ENCODE results near the gene ENTPD8. TPM values are rescaled to one million over a fixed set of nuclear protein-coding genes. Genes with fewer than 3 reads are reported as not detected.
A peak's percentile ranks its signal among the peaks of the same experiment; 100 is the strongest.
"Not testable (repeated sequence)": the region's sequence is repeated elsewhere in the genome, so short reads cannot be mapped to it uniquely, and the experiment has no call there.

Gene ENTPD8
- total and polyA plus RNA-seq, 2 experiments from 2014 or later: 7.1 to 16.5 TPM

GRCh38 chr9:137452761-137453642 is 11.8 kb upstream of the ENTPD8 start:
- no peaks in the 10 kb centered on the region for H3K27me3 ChIP-seq

DNA sequence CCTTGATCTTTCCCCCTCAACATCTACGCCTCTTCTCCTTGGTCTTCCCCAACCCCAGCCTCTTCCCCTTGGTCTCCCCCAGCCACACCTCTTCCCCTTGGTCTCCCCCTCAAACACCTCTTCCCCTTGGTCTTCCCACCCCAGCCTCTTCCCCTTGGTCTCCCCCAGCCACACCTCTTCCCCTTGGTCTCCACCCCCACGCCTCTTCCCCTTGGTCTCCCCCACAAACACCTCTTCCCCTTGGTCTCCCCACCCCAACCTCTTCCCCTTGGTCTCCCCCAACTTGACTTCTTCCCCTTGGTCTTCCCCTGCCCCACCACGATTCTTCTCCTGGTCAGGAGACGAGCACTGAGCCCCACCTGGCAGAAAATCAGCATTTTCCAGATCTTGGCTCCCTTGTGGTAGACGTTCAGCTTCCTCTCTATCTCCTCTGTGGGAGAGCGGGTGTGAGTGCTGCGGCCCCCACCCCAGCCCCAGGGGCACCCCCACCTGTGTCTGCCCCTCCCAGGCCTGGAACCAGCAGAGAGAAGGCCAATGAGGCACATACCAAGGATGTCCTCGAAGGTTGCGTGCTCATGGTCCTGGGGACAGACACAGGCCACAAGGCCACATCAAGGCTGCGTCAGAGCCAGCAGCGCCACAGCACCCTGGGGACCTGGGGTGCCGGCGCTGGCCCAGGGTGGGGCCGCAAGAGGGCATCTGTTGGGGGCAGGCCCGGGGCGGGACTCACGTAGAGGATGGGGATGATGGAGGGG is 11.0 kb upstream of the ENTPD8 start:
- Histone ChIP-seq H3K4me1 (ENCODE audit: insufficient read depth) (no peaks in the 10 kb centered on the region), H3K27ac (no peak overlapping the region), H4K20me1 (ENCODE audit: insufficient read depth, poor library complexity, severe bottlenecking) (no peaks in the 10 kb centered on the region), H3K4me3 (no peak overlapping the region), H3K79me2 (no peaks in the 10 kb centered on the region), H3K9me3 (ENCODE audit: low read depth) (no peaks in the 10 kb centered on the region), H3K36me3 (replicated peaks; ENCODE audit: insufficient read depth, low read depth) (no peaks in the 10 kb centered on the region), H2AFZ (no peak overlapping the region), H3K9me2 (replicated peaks; ENCODE audit: insufficient read depth) (no peaks in the 10 kb centered on the region), H3K27me3 (no peaks in the 10 kb centered on the region), H3K4me2 (no peak overlapping the region)
- 95% methylated on average over 11 of the region's 17 CpGs for WGBS (ENCODE audit: low lambda C conversion rate, missing lambda C conversion rate)
- TF ChIP-seq EZH2 (IDR thresholded peaks at IDR 0.05; ENCODE audit: borderline replicate concordance): no peak
- no peak for TF ChIP-seq EZH2phosphoT487 (IDR thresholded peaks at IDR 0.05; ENCODE audit: low read depth, severe bottlenecking, unreplicated experiment)
- TF ChIP-seq, protein P1, sequence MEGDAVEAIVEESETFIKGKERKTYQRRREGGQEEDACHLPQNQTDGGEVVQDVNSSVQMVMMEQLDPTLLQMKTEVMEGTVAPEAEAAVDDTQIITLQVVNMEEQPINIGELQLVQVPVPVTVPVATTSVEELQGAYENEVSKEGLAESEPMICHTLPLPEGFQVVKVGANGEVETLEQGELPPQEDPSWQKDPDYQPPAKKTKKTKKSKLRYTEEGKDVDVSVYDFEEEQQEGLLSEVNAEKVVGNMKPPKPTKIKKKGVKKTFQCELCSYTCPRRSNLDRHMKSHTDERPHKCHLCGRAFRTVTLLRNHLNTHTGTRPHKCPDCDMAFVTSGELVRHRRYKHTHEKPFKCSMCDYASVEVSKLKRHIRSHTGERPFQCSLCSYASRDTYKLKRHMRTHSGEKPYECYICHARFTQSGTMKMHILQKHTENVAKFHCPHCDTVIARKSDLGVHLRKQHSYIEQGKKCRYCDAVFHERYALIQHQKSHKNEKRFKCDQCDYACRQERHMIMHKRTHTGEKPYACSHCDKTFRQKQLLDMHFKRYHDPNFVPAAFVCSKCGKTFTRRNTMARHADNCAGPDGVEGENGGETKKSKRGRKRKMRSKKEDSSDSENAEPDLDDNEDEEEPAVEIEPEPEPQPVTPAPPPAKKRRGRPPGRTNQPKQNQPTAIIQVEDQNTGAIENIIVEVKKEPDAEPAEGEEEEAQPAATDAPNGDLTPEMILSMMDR (IDR thresholded peaks at IDR 0.05; ENCODE audit: poor library complexity): no peak
- no peak for DNase-seq (ENCODE audit: low spot score)

More at GRCh38 chr9:137452761-137453642, 11.8 kb upstream of the ENTPD8 start:
- H3K9me3 ChIP-seq (ENCODE audit: low read depth): no peaks in the 10 kb centered on the region
- no peaks in the 10 kb centered on the region for H3K4me1 ChIP-seq (ENCODE audit: insufficient read depth)
- 94% methylated on average over 40 of the region's 43 CpGs for WGBS (ENCODE audit: low lambda C conversion rate, missing lambda C conversion rate)
- H3K9me2 ChIP-seq (replicated peaks; ENCODE audit: insufficient read depth): no peaks in the 10 kb centered on the region
- H2AFZ ChIP-seq: no peak overlapping the region
- H3K4me2 ChIP-seq: peak overlapping the region; percentile 70
- no peak for DNase-seq (ENCODE audit: low spot score)
- no peak overlapping the region for H3K4me3 ChIP-seq
- H3K27ac ChIP-seq: no peak overlapping the region
- TF ChIP-seq EZH2phosphoT487 (IDR thresholded peaks at IDR 0.05; ENCODE audit: low read depth, severe bottlenecking, unreplicated experiment) (no peak), EZH2 (IDR thresholded peaks at IDR 0.05; ENCODE audit: borderline replicate concordance) (no peak)
- TF ChIP-seq, protein P1 (IDR thresholded peaks at IDR 0.05; ENCODE audit: poor library complexity): no peak
- H4K20me1 ChIP-seq (ENCODE audit: insufficient read depth, poor library complexity, severe bottlenecking): peaks cover under 1% of the 10 kb centered on the region
- no peaks in the 10 kb centered on the region for H3K36me3 ChIP-seq (replicated peaks; ENCODE audit: insufficient read depth, low read depth)
- H3K79me2 ChIP-seq: peaks cover 3% of the 10 kb centered on the region

- H3K79me2 ChIP-seq; H3K27ac ChIP-seq; H3K9me3 ChIP-seq (ENCODE audit: low read depth); H4K20me1 ChIP-seq (ENCODE audit: insufficient read depth, poor library complexity, severe bottlenecking); H3K4me3 ChIP-seq; H3K4me1 ChIP-seq (ENCODE audit: insufficient read depth); H3K9me2 ChIP-seq (replicated peaks; ENCODE audit: insufficient read depth); H3K27me3 ChIP-seq; DNase-seq (ENCODE audit: low spot score); H3K36me3 ChIP-seq (replicated peaks; ENCODE audit: insufficient read depth, low read depth); H3K4me2 ChIP-seq; H2AFZ ChIP-seq: not testable (repeated sequence)
- no CpG with 5 or more reads among the region's 31 CpGs for WGBS (ENCODE audit: low lambda C conversion rate, missing lambda C conversion rate)
Measured at GRCh38 chr9:137451264-137452005, 10.3 kb upstream of the ENTPD8 start.

DNA sequence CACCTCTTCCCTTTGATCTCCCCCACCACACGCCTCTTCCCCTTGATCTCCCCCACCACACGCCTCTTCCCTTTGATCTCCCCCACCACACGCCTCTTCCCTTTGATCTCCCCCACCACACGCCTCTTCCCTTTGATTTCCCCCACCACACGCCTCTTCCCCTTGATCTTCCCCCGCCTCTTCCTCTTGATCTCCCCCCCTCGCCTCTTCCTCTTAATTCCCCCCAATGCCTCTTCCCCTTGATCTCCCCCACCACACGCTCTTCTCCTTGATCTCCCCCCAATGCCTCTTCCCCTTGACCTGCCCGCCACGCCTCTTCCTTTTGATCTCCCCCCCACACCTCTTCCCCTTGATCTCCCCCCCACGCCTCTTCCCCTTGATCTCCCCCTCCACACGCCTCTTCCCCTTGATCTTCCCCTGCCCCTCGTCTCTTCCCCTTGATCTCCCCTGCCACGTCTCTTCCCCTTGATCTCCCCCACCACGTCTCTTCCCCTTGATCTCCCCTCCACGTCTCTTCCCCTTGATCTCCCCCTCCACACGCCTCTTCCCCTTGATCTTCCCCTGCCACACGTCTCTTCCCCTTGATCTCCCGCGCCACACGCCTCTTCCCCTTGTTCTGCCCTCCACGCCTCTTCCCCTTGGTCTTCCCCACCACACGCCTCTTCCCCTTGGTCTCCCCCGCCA is 9.5 kb upstream of the ENTPD8 start:
- H3K4me1 ChIP-seq (ENCODE audit: insufficient read depth); H4K20me1 ChIP-seq (ENCODE audit: insufficient read depth, poor library complexity, severe bottlenecking); H3K9me2 ChIP-seq (replicated peaks; ENCODE audit: insufficient read depth); H3K4me3 ChIP-seq; H3K4me2 ChIP-seq; H3K27me3 ChIP-seq; H3K36me3 ChIP-seq (replicated peaks; ENCODE audit: insufficient read depth, low read depth); H3K27ac ChIP-seq; H2AFZ ChIP-seq; H3K9me3 ChIP-seq (ENCODE audit: low read depth); DNase-seq (ENCODE audit: low spot score); H3K79me2 ChIP-seq: not testable (repeated sequence)
- no CpG with 5 or more reads among the region's 24 CpGs for WGBS (ENCODE audit: low lambda C conversion rate, missing lambda C conversion rate)

Data from hepatocyte (in vitro differentiated cells).